NT2/D1 (cell line): ENCODE data around the gene ARMS2.

Experiments used
- DNase-seq: peaks from one replicate; pipeline ENCODE4 v3.0.0-alpha.2; 2011; ENCODE audit warnings: low read depth, low spot score
- H3K27me3 ChIP-seq: 2 replicates; pipeline ENCODE4 v1.6.0; 2011; ENCODE audit warnings: mild to moderate bottlenecking; ENCODE audit not compliant: insufficient read length, insufficient read depth
- H3K36me3 ChIP-seq: 2 replicates; pipeline ENCODE4 v1.6.1; 2011; ENCODE audit warnings: mild to moderate bottlenecking, low read length, mixed read lengths; ENCODE audit not compliant: insufficient read depth, insufficient read length
- H3K4me1 ChIP-seq: 2 replicates; pipeline ENCODE4 v1.5.1; 2011; ENCODE audit not compliant: insufficient read depth, insufficient read length
- H3K4me3 ChIP-seq: 2 replicates; pipeline ENCODE4 v1.5.1; 2011; ENCODE audit warnings: low read depth; ENCODE audit not compliant: insufficient read length
- H3K9ac ChIP-seq: 2 replicates; pipeline ENCODE4 v1.6.0; 2011; ENCODE audit warnings: low read depth; ENCODE audit not compliant: insufficient read length
- H3K9me3 ChIP-seq: 2 replicates; pipeline ENCODE4 v1.5.1; 2011; ENCODE audit warnings: mild to moderate bottlenecking, low read length; ENCODE audit not compliant: insufficient read depth
- SUZ12 ChIP-seq: IDR thresholded peaks from 2 replicates; pipeline ENCODE4 v1.6.1; 2011; ENCODE audit not compliant: insufficient read length, insufficient read depth; ENCODE audit errors: extremely low read depth
- YY1 ChIP-seq: IDR thresholded peaks from 2 replicates; pipeline ENCODE4 v1.6.1; 2011; ENCODE audit not compliant: insufficient read length, insufficient read depth
- ZNF274 ChIP-seq: IDR thresholded peaks from 2 replicates; pipeline ENCODE4 v1.6.1; 2011; ENCODE audit warnings: mild to moderate bottlenecking, low read depth, low read length

The ARMS2 gene

DNA sequence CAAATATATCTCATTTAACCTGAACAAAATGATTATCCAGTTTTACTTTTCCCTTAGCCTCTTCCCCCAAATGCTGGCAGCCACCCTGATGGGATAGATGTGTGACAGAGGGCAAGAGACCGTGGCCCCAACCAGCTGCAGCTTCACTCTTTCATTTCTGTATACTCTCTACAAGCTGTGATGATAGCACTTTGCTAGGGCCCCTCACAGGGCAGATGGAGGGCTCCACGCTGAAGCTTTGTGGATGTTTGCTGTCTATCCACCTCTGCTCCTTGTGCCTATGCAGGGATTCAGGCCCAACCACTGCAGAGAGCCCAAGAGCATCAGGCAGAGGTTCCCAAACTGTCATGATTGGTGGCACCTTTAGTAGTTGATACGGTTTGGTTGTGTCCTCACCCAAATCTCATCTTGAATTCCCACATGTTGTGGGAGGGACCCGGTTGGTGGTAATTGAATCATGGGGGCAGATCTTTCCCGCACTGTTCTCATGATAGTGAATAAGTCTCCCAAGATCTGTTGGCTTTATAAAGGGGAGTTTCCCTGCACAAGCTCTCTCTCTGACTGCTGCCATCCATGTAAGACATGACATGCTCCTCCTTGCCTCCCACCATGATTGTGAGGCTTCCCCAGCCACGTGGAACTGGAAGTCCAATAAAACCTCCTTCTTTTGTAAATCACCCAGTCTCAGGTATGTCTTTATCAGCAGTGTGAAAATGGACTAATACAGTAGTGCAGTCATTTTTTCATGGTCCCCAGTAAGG, 27.0 kb downstream of the ARMS2 start:
- Histone ChIP-seq H3K4me1 (peaks cover 1% of the 10 kb centered on the region), H3K9ac (no peak overlapping the region), H3K27me3 (no peaks in the 10 kb centered on the region), H3K4me3 (no peak overlapping the region), H3K36me3 (no peaks in the 10 kb centered on the region), H3K9me3 (peaks cover 7% of the 10 kb centered on the region; the same call in 1 of the 2 replicates)
- DNase-seq, result no peak
- no peak for TF ChIP-seq SUZ12
- no peak for TF ChIP-seq ZNF274
- TF ChIP-seq YY1, result no peak

DNA sequence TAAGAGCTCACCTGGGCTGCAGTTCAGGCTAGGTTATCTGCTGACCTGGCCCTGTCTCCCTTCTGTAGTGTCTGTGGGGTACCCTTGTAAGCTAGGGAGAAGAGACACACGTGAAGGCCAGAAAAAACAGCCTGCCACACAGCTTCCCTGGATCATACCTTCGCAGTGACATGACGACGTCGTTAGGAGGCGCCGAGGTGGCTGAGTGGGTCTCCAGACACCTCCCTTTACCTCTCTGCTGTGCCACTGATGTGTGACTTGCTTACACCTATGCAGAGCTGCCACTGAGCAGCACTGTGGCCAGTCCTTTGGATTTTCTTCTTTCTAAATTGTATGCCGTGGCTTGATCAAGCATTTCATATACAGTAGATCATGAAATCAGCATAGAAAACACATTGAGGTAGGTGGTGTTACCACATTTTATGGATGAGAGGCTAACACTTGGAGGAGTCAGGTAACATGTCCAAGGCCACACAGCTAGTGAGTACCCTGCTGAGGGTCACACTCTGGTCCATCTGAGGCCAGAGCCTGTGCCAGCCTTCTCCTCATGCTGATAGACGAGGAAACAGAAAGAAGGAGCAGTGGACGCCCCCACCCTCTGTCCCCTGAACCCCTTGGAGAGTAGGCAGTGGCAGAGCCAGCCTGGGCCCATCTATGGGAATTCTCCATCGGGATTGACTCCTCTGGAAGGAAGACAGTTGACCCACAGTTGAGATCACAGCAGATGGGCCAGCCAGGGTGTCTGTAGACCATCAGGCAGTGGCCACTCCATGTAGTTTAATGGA, 30.0 kb downstream of the ARMS2 start:
- Histone ChIP-seq H3K36me3 (no peaks in the 10 kb centered on the region), H3K4me3 (no peak overlapping the region), H3K27me3 (no peaks in the 10 kb centered on the region), H3K4me1 (no peaks in the 10 kb centered on the region), H3K9me3 (peaks cover 7% of the 10 kb centered on the region; the same call in 1 of the 2 replicates), H3K9ac (no peak overlapping the region)
- TF ChIP-seq ZNF274, result no peak
- TF ChIP-seq SUZ12, result no peak
- TF ChIP-seq YY1, result no peak
- no peak for DNase-seq

DNA sequence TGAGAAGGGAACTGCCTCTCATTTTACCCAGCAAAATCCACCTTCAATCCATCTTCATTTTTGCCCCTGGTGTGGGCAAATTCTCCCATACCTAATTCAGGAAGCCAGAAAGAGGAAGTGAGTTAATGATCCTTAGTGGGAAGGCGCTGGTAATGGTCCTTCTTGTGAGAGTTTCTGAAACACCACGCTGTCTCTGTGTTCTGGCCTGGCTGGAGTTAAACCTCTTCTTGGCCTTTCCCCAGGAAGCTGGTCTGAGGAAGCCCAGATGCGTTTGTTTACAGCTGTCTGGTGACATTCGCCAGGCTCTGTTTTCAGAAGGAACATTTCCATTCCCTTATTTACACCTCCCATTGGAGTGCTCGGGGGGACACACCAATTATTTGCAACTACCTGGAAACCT, 31.2 kb downstream of the ARMS2 start:
- no peaks in the 10 kb centered on the region for H3K36me3 ChIP-seq
- DNase-seq, result no peak
- H3K27me3 ChIP-seq, result no peaks in the 10 kb centered on the region
- no peak overlapping the region for H3K9ac ChIP-seq
- peaks cover 7% of the 10 kb centered on the region; the same call in 1 of the 2 replicates for H3K9me3 ChIP-seq
- H3K4me1 ChIP-seq, result no peaks in the 10 kb centered on the region
- no peak for TF ChIP-seq YY1
- TF ChIP-seq SUZ12, result no peak
- TF ChIP-seq ZNF274, result no peak
- no peak overlapping the region for H3K4me3 ChIP-seq

DNA sequence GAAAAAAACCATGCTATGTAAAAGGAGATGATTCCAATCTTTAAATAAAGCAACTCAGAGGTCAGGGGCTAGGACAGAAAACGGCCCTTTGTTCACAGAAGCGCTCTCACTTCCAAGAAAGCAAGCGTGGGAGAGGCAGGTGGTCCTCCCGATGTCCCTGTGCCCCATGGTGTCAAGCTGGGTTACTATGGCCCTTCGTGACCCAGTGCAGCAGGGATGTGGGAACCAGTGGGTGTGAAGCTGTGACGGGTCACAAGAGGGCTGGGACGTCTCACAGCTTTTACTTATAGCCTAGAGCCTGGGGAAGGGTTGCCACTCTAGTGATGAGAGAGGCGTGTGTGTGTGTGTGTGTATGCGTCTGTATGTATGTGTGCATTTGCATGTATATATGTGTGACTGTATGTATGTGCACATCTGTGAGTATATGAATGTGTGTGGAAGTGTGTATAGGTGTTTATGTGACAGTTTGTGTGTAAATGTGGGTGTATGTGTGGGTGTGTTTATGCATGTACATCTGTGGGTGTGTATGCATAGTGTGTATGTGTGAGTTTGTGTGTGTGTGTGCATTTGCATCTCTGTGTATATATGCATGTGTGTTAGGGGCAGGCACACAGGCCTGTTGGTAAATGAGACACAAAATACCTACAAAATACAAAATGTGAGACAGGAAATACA, 32.1 kb downstream of the ARMS2 start:
- Histone ChIP-seq H3K9me3 (peaks cover under 1% of the 10 kb centered on the region; the same call in 1 of the 2 replicates), H3K4me1 (no peaks in the 10 kb centered on the region), H3K4me3 (no peak overlapping the region), H3K36me3 (no peaks in the 10 kb centered on the region), H3K9ac (no peak overlapping the region), H3K27me3 (no peaks in the 10 kb centered on the region)
- no peak for DNase-seq
- TF ChIP-seq YY1, result no peak
- TF ChIP-seq ZNF274, result no peak
- no peak for TF ChIP-seq SUZ12

DNA sequence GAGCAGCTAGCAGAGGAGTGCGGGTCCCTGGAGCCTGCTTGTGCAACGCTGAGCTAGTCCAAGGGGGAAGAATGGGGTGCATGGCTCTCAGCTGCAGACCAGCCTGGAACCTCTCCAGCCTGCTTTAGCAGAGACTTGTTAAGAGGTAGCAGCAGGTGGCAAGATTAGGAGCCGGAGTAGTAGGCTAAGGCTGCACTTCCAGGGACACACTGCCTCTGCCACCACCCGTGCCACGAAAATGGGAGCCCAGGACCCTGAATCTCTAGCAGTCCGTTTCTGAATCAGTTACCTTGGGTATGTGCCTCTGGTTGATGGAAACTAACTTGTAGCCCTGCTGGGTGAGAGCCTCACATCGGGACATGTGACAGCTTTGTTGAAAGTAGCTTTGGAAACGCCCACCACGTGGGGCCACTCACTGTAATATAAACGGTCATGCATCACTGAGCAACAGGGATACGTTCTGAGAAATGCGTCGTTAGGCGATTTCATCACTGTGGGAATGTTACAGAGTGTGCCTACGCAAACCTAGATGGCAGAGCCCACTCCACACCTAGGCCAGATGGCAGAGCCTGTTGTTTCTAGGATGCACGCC, 32.8 kb downstream of the ARMS2 start:
- H3K4me1 ChIP-seq, result no peaks in the 10 kb centered on the region
- no peaks in the 10 kb centered on the region for H3K9me3 ChIP-seq
- no peaks in the 10 kb centered on the region for H3K27me3 ChIP-seq
- TF ChIP-seq ZNF274, result no peak
- no peak for TF ChIP-seq YY1
- TF ChIP-seq SUZ12, result no peak
- H3K9ac ChIP-seq, result no peak overlapping the region
- no peak overlapping the region for H3K4me3 ChIP-seq
- H3K36me3 ChIP-seq, result no peaks in the 10 kb centered on the region
- DNase-seq, result no peak

DNA sequence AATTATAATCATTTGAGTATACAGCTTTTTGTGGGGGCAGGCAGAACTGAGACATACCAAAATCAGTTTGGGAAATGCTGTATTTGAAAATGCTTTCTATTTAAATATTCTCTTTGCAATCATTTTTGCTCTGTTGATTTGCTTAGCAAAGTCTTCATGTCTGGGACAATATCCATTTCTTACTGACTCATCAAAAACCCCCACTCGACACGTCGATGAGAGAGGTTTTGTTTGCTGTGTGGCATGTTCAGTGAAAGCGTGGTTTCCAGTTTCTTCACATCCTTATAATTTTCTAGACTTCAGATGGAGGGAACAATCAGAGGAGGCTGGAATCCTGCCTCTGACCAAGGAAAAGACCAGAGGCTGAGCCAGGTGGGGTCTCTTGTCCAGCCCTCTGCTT, 35.8 kb downstream of the ARMS2 start:
- TF ChIP-seq SUZ12 (no peak), YY1 (no peak), ZNF274 (no peak)
- Histone ChIP-seq H3K27me3 (no peaks in the 10 kb centered on the region), H3K36me3 (no peaks in the 10 kb centered on the region), H3K9ac (no peak overlapping the region), H3K9me3 (no peaks in the 10 kb centered on the region), H3K4me3 (no peak overlapping the region), H3K4me1 (peaks cover 2% of the 10 kb centered on the region)
- no peak for DNase-seq
